ENCODE measurements around the gene ITPA.
A peak's percentile ranks its signal among the peaks of the same experiment; 100 is the strongest.

ITPA gene

DNA sequence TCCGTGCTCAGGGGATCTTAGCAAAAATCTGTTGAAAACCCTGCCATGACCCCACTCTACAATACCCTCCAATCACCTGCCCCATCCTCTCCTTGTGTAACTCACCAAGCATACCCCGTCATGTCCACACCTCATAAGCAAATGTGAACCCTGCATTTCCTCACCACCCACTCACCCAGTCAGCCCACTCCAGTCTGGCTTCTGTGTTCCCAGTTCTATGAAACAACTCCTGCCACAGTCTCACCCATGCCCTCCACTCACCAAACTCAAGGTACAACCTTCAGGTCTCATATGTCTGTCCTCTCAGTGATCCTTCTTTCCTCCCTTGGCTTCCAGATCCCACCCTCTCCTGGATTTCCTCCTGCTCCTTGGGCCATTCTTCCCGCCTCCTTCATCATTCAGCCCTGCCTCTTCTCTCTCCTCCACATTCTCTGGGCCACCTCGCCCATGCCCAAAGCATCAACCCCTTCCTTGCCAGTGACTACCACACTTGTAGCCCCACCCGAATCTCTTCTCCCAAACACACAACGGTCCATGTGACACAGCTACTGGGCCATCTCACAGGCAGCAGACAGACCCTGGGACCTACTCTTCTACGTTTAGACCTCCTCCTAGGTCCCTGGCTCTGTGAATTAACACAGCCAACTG, 13.6 kb upstream of the ITPA start:
- DNase-seq (ENCODE audit: low read depth): no peak
- no peak overlapping the region for H3K4me3 ChIP-seq (ENCODE audit: low read length)
- no peak for TF ChIP-seq CTCF (conservative IDR thresholded peaks at IDR 0.05; ENCODE audit: low read length)

DNA sequence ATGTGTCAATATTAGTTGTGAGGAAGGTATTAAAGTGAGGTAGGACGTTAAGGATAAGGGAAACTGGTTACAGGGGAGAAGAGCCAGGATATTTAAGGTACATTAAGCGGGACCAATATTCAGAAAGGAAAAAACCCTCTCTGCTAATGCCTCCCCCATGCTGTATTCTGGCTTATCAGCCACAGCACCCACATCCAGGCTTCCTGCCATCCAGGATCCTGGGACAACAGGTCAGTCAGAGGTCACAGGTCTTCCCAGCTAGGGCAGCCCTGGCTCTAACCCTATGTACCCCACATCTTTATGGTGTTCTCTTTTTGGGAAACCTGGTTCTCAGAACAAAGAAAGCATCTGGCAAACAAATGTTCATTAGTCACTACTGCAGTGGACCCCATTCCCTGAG, 10.1 kb upstream of the ITPA start:
- no peak for TF ChIP-seq CTCF (conservative IDR thresholded peaks at IDR 0.05; ENCODE audit: low read length)
- no peak for DNase-seq (ENCODE audit: low read depth)
- no peak overlapping the region for H3K4me3 ChIP-seq (ENCODE audit: low read length)

GRCh38 chr20:3199976-3200755, 9.1 kb upstream of the ITPA start:
- no peak for DNase-seq (ENCODE audit: low read depth)
- no peak overlapping the region for H3K4me3 ChIP-seq (ENCODE audit: low read length)
- TF ChIP-seq CTCF (conservative IDR thresholded peaks at IDR 0.05; ENCODE audit: low read length): no peak

- TF ChIP-seq CTCF (conservative IDR thresholded peaks at IDR 0.05; ENCODE audit: low read length): no peak
- DNase-seq (ENCODE audit: low read depth): no peak
- peak overlapping the region; percentile 89 for H3K4me3 ChIP-seq (ENCODE audit: low read length)
Observed at GRCh38 chr20:3202965-3203314, 6.4 kb upstream of the ITPA start.

GRCh38 chr20:3203315-3204123, 5.8 kb upstream of the ITPA start:
- no peak for TF ChIP-seq CTCF (conservative IDR thresholded peaks at IDR 0.05; ENCODE audit: low read length)
- H3K4me3 ChIP-seq (ENCODE audit: low read length): peak overlapping the region; percentile 89
- peak; percentile 51 for DNase-seq (ENCODE audit: low read depth)

GRCh38 chr20:3204124-3204794, 5.0 kb upstream of the ITPA start, which contains the start of gene DDRGK1:
Gene DDRGK1, minus strand, starts transcription at chr20:3204682. Its CDS starts 55 bp downstream, at chr20:3204627.
- DNase-seq (ENCODE audit: low read depth): peak; percentile 69
- no peak for TF ChIP-seq CTCF (conservative IDR thresholded peaks at IDR 0.05; ENCODE audit: low read length)
- H3K4me3 ChIP-seq (ENCODE audit: low read length): peak within 1 kb of the TSS; percentile 89
